Tibial artery (tissue), 4 donors: ENCODE data around the gene DUOXA1.
A peak's percentile ranks its signal among the peaks of the same experiment; 100 is the strongest.

ENCODE experiments used
- DNase-seq, 2 donors: peaks; one replicate each; pipeline ENCODE4 v3.0.0-alpha.2; 2019
- H3K27ac ChIP-seq, 2 donors: fragments of 200-600 bp; sonication (generic) in 1 of 2; 1 replicate in 1 of 2; 2 replicates in 1 of 2; pipeline ENCODE4 v1.5.1; 2018 to 2019; ENCODE audit warnings: mild to moderate bottlenecking in 1 of 2
- H3K27me3 ChIP-seq, 2 donors: fragments of 200-600 bp; sonication (generic) in 1 of 2; one replicate each; pipeline versions ENCODE4 v1.5.1 to v1.6.0; 2016 to 2019
- H3K36me3 ChIP-seq, 3 donors: fragments of 200-600 bp; sonication (generic) in 2 of 3; one replicate each; pipeline ENCODE4 v1.5.1; 2016 to 2019; ENCODE audit warnings: mild to moderate bottlenecking in 2 of 3
- H3K4me1 ChIP-seq, 4 donors: fragments of 200-600 bp; sonication (generic) in 2 of 4; 1 replicate in 3 of 4; 2 replicates in 1 of 4; pipeline ENCODE4 v1.5.1; 2016 to 2019
- H3K4me3 ChIP-seq, 2 donors: fragments of 200-600 bp; sonication (generic) in 1 of 2; 1 replicate in 1 of 2; 2 replicates in 1 of 2; pipeline ENCODE4 v1.5.1; 2018 to 2019; ENCODE audit warnings: mild to moderate bottlenecking in 2 of 2
- H3K9me3 ChIP-seq, 3 donors: fragments of 200-600 bp; sonication (generic) in 1 of 3; one replicate each; pipeline ENCODE4 v1.5.1; 2016 to 2019
- intact Hi-C: fragments of 100-400 bp; cut with DNase I; formaldehyde crosslinking; loops from one replicate; pipeline ENCODE4 v1.15.0; 2023; ENCODE audit warnings: low total_unique reads
- TF ChIP-seq, protein P1 (sequence below), 2 experiments: fragments of 200-600 bp in 1 of 2; fragments of 450-650 bp in 1 of 2; IDR thresholded peaks; one replicate each; pipeline ENCODE4 v1.5.1; 2017 to 2019; ENCODE audit warnings: antibody characterized with exemption in 2 of 2, mild to moderate bottlenecking in 1 of 2, moderate library complexity in 1 of 2

Gene DUOXA1, protein sequence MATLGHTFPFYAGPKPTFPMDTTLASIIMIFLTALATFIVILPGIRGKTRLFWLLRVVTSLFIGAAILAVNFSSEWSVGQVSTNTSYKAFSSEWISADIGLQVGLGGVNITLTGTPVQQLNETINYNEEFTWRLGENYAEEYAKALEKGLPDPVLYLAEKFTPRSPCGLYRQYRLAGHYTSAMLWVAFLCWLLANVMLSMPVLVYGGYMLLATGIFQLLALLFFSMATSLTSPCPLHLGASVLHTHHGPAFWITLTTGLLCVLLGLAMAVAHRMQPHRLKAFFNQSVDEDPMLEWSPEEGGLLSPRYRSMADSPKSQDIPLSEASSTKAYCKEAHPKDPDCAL

DNA sequence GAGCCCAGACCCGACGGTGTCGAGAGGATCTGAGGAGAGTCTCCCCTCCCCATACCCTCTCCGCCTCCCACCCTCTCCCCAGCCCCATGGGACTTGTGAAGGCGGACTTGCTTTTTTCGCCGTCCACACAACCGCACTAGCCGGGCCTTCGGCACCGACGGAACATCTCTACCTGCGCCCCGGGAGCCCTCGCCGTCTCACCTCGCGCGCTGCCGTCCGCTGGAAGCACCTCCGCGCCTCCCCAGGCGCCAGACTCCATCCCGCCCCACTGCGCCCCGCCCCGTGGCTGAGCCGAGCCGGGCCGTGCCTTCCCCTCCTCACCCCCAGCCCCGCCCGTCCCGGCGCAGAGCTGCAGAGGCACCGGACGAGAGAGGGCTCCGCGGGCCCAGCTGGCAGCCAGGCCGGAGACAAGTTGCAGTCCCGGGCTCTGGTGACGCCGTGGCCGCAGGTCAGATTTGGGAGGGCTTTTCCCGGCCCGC, at the start of gene DUOXA1, which contains the start of gene DUOX1:
DUOXA1 (minus strand) TSS at position 229 of the 479 bp plus-strand sequence. CDS start 6,865 bp downstream, outside the sequence.
DUOX1 (plus strand) TSS at position 344 of the 479 bp plus-strand sequence. CDS start 1,973 bp downstream, outside the sequence.
- Histone ChIP-seq H3K4me1 (peaks cover 0 to 16% (median 7%) of the 10 kb centered on the region in 4 donors), H3K27me3 (peaks cover 3 to 64% of the 10 kb centered on the region in 2 donors), H3K36me3 (no peaks in the 10 kb centered on the region), H3K4me3 (peak within 1 kb of the TSS; percentile 22 to 34), H3K27ac (no peak within 1 kb of the TSS), H3K9me3 (no peaks in the 10 kb centered on the region)
- TF ChIP-seq, protein P1, sequence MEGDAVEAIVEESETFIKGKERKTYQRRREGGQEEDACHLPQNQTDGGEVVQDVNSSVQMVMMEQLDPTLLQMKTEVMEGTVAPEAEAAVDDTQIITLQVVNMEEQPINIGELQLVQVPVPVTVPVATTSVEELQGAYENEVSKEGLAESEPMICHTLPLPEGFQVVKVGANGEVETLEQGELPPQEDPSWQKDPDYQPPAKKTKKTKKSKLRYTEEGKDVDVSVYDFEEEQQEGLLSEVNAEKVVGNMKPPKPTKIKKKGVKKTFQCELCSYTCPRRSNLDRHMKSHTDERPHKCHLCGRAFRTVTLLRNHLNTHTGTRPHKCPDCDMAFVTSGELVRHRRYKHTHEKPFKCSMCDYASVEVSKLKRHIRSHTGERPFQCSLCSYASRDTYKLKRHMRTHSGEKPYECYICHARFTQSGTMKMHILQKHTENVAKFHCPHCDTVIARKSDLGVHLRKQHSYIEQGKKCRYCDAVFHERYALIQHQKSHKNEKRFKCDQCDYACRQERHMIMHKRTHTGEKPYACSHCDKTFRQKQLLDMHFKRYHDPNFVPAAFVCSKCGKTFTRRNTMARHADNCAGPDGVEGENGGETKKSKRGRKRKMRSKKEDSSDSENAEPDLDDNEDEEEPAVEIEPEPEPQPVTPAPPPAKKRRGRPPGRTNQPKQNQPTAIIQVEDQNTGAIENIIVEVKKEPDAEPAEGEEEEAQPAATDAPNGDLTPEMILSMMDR (IDR thresholded peaks at IDR 0.05): no peak
- intact Hi-C loops: no loop called here
- no peak for DNase-seq

DNA sequence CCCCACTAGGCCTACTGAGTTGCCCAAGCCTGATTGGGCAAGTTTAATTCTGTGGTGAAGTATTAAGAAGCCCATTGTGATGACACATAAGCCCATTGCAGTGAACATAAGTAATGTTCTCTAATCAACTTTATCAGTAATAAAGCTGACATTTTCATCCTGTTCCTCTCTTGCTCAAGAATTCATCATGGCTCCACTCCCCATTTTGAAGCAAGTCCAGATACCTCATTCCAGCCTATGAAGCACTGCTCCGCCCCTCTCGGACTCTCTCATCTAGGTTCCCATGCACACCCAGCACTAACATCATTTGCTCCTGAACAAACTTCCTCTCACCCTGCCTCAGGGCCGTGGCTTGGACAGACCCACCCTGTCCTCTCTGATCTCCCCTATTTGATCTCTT, 47.6 kb upstream of the DUOXA1 start:
- TF ChIP-seq, protein P1 (IDR thresholded peaks at IDR 0.05): no peak
- H3K4me1 ChIP-seq: no peaks in the 10 kb centered on the region
- no peaks in the 10 kb centered on the region for H3K27me3 ChIP-seq
- intact Hi-C loops: no loop called here
- no peaks in the 10 kb centered on the region for H3K9me3 ChIP-seq
- no peak for DNase-seq
- no peak overlapping the region for H3K27ac ChIP-seq
- no peak overlapping the region for H3K4me3 ChIP-seq
- H3K36me3 ChIP-seq: peaks cover 0 to 25% (median 19%) of the 10 kb centered on the region in 3 donors

DNA sequence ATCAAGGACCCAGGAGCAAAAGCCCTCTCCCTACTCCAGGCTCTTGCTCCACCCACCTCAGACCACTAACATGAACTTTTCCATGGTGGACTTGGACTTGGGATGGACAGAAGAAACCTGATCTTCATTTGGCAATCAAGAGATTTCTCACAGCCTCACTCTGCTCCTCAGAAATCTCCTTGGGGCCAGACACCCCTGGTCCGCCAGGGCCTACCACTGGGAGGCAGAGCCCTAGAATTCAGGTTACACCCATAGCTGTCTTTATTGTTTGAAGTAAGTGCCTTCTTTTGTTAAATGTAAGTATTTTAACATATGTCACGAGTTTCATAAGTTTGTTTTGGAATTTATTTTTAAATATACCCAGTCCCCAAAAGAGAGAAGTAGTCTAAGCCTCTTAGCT, 44.9 kb upstream of the DUOXA1 start:
- peaks cover 0 to 30% (median 19%) of the 10 kb centered on the region in 3 donors for H3K36me3 ChIP-seq
- no peak for DNase-seq
- H3K27ac ChIP-seq: no peak overlapping the region
- H3K4me1 ChIP-seq: no peaks in the 10 kb centered on the region
- no peaks in the 10 kb centered on the region for H3K27me3 ChIP-seq
- no peak overlapping the region for H3K4me3 ChIP-seq
- TF ChIP-seq, protein P1 (IDR thresholded peaks at IDR 0.05): no peak
- H3K9me3 ChIP-seq: no peaks in the 10 kb centered on the region
- intact Hi-C loops: no loop called here

DNA sequence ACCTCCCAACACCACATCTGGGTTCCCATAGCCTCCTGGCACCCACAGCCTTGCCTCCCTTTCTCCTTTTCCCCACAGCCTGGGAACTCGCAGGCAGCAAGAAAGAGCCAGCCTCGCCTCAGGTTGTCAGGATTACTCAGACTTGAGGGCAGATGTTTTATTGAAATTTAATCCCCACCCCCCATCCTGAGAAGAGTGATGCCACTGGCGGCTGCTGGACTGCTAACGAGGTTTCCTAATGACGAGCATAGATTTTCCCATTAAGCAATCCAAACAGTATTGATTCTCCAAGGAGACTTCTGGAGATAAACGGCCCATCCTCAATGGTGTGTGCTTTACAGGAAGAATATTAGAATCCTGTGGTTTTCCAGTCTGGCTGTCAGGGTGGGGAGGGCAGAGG, 44.4 kb upstream of the DUOXA1 start:
- Histone ChIP-seq H3K27me3 (no peaks in the 10 kb centered on the region), H3K27ac (no peak overlapping the region), H3K4me3 (no peak overlapping the region), H3K9me3 (no peaks in the 10 kb centered on the region), H3K36me3 (peaks cover 0 to 30% (median 19%) of the 10 kb centered on the region in 3 donors), H3K4me1 (no peaks in the 10 kb centered on the region)
- intact Hi-C loops: no loop called here
- TF ChIP-seq, protein P1 (IDR thresholded peaks at IDR 0.05): no peak
- DNase-seq: no peak

DNA sequence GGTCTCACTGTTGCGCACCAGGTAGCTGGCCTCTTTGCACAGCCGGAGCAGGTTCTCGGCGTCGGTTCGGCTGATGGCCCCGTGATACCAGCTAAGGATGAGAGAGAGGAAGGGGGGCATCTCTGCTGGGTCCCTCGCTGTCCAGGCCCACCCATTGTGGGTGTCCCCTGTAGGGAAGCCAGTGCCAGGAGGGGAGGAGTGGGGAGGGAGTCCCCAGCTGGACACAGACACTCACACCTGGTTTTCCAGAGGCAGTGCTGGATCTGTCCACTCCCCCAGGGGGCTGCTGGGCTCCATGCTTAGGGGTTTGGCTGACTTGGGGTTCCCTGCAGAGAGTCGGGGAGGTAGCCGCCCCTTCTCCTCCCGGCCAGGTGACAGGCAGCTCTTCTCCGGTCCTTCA, 42.2 kb upstream of the DUOXA1 start:
- H3K9me3 ChIP-seq: no peaks in the 10 kb centered on the region
- no peak for DNase-seq
- no peaks in the 10 kb centered on the region for H3K27me3 ChIP-seq
- H3K27ac ChIP-seq: no peak overlapping the region
- H3K36me3 ChIP-seq: peaks cover 0 to 25% (median 15%) of the 10 kb centered on the region in 3 donors
- TF ChIP-seq, protein P1 (IDR thresholded peaks at IDR 0.05): no peak
- no peak overlapping the region for H3K4me3 ChIP-seq
- peaks cover 0 to 6% (median 0%) of the 10 kb centered on the region in 4 donors for H3K4me1 ChIP-seq
- intact Hi-C loops: no loop called here
